ENCODE data around the gene STIM1.
"Not testable (repeated sequence)": the region's sequence is repeated elsewhere in the genome, so short reads cannot be mapped to it uniquely, and the experiment has no call there.

STIM1 gene

DNA sequence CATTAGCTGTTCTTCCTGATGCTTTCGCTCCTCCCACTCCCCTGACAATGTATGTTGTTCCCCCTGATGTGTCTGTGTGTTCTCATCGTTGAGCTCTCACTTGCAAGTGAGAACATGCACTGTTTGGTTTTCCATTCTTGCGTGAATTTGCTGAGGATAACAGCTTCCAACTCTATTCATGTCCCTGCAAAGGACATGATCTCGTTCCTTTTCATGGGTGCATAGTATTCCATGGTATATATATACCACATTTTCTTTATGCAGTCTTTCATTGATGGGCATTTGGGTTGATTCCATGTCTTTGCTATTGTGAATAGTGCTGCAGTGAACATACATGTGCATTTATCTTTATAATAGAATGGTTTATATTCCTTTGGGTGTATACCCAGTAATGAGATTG is 180.5 kb downstream of the STIM1 start:
- DNase-seq = no peak

DNA sequence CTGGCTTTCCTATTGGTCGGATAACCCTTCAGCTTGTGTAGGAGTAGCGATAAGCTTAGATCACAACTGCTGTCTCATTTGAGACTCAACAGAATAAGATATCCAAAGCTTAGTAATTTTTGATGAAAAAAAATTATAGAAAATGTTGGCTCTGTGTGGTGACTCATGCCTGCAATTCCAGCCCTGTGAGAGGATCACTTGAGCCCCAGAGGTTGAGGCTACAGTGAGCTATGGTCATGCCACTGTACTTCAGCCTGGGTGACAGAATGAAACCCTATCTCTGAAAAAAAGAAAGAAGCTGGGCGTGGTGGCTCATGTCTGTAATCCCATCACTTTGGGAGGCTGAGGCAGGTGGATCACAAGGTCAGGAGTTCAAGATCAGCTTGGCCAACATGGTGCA is 183.5 kb downstream of the STIM1 start:
- no peak for DNase-seq

DNA sequence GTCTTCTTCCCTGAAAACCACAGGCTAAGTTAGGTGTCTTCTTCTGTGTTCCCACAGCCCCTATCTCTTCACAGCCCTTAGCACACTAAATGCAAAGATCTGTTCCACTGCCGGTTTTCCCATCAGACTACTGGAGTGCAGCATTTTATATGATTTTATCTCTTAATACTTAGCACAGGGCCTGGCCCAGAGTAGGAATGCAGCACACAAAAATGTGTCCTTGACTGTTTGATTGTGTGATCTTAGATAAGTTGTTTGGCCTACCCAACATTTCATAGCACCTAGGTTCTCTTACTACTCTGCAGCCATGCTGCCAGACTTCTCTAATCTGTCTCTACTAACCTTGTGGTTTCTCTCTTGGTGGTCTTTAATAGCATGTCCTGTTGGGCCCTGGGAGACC is 185.0 kb downstream of the STIM1 start:
- no peak for DNase-seq

DNA sequence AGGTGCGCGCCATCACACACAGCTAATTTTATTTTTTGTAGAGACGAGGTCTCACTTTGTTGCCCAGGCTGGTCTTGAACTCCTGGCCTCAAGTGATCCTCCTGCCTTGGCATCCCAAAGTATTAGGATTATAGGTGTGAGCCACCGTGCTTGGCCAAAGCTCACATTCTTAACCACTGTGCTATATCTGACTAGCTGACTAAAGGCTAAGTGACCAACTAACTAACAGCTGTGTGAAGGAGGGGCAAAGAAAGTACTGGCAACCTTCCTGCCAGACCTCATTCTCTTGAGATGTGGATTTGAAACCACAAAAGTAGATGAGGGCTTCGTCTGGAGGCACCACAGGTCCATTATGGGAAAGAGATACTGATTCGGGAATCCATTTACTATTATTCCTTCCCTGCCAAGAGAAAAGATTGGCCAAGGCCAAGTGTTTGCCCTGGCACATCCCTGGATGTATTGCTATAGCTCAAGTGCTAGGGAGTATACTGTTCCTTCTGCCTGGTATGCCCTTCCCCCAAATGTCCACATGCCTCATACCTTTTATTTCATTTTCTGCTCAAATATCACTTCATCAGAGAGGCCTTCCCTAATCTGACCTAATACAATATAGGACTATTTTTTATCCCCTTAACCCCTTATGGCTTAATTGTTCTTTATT is 186.4 kb downstream of the STIM1 start:
- DNase-seq = no peak

DNA sequence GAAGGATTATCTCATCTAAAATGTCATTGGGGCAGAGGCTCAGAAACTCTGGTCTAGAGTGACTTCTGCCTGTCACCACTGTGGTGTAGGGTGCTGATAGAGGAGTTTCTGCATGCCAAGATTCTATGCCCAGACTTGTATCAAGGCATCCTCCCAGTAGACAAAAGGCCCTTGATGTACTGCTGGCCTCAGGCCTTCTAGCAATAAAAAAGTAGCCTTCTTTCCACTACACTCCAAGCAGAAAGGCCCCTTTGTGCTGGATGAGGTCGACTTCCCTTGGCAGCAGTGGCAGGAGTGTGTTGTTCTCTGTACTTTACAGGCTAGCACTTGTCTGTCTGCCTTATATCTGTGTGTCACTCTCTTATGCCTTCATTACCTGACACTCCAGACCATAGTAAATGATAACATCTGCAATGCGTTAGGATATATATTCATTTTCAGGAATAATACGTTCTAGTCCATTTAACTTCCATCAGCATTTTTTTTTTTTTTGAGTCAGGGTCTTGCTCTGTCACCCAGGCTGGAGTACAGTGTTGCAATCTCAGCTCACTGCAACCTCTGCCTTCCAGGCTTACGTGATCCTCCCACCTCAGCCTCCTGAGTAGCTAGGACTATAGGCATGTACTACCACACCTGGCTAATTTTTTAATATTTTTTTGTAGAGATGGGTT is 189.6 kb downstream of the STIM1 start:
- no peak for DNase-seq

DNA sequence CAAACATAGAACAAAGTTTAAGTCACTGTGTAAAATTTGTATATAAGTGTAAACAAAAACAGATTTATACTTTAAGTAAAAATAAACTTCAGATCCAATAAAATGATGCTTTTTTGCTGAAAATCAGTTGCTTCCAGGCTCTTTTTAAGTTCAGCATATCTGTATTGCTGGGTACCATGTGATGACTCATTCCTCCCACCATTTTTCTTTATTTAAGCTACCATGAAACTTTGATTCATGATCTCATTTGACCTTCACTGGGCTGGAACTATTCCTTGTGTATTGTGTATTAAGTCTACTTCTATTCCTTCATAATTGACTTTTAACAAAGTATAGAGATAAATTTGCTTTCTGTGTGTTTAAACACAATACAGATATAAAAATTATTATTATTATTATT is 192.9 kb downstream of the STIM1 start:
- DNase-seq = no peak

DNA sequence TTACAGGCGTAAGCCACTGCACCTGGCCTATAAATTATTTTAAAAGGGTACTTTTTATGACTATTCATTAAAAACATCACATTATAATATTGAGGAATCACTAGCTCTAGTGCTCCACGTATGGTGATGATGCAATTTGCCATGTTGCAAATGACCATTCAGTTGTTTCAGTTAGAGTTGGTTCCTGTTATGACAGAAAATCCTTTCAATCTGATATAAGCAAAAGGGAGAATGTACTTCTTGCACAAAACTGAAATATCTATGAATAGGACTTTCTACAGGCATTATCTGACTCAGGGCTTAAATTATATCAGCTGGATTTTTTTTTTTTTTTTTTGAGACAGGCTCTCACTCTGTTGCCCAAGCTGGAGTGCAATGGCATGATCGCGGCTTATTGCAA is 193.5 kb downstream of the STIM1 start:
- no peak for DNase-seq

DNA sequence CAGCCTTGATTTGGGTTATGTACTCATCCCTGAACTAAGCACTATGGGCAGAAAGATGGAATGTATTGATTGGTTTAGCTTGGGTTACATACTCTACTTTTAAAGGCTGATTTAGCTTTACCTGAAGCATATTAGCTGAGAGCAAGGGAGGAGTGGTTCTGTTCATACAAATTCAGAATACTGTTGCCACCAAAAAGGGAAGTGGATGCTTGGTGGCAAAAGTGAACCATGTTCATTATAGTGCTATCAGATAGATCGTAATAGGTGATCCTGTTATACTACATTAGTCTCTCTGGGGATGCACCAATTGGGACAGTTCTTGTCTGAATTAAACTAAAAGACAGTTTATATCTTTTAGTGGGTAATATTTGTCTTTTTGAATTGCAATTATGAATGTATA is 194.7 kb downstream of the STIM1 start:
- no peak for DNase-seq

DNA sequence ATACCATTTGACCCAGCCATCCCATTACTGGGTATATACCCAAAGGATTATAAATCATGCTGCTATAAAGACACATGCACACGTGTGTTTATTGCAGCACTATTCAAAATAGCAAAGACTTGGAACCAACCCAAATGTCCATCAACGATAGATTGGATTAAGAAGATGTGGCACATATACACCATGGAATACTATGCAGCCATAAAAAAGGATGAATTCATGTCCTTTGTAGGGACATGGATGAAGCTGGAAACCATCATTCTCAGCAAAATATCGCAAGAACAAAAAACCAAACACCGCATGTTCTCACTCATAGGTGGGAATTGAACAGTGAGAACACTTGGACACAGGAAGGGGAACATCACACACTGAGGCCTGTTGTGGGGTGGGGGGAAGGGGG is 197.7 kb downstream of the STIM1 start:
- DNase-seq = not testable (repeated sequence)

DNA sequence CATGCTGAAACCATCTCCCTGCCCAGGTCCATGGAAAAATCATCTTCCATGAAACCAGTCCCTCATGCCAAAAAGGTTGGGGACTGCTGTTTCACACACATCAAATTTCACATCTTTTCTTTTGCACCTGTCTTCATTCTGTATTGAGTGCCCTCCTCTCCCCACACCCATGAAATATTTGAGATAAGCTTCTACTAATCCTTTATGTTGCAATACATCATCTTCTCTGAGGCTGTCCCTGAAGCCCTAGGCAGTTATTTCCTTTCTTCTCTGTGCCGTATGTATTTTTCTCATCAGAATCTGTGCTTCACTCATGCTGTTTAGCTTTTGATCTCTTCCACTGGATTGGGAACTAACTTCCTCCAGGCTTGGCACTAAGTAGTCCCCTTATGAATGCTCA is 199.2 kb downstream of the STIM1 start:
- DNase-seq = no peak

DNA sequence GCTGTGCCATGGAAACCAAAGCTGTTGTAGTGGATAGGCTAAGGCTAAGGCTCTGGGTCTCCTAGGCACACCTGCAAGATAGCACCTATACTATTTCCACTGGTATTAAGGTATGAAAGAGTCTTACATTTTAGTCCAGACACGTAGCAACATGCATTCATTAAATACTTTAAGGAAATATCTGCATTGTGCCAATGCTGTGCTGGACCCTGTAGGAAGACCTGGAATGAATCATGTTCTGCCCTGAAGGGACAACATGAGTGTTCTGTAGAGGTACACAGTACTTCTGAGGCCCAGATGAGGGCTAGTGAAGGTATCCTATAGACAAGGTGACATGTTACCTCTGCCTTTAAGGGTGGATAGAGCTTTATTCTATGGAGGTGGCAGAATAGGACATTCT is 204.0 kb downstream of the STIM1 start:
- DNase-seq = no peak

DNA sequence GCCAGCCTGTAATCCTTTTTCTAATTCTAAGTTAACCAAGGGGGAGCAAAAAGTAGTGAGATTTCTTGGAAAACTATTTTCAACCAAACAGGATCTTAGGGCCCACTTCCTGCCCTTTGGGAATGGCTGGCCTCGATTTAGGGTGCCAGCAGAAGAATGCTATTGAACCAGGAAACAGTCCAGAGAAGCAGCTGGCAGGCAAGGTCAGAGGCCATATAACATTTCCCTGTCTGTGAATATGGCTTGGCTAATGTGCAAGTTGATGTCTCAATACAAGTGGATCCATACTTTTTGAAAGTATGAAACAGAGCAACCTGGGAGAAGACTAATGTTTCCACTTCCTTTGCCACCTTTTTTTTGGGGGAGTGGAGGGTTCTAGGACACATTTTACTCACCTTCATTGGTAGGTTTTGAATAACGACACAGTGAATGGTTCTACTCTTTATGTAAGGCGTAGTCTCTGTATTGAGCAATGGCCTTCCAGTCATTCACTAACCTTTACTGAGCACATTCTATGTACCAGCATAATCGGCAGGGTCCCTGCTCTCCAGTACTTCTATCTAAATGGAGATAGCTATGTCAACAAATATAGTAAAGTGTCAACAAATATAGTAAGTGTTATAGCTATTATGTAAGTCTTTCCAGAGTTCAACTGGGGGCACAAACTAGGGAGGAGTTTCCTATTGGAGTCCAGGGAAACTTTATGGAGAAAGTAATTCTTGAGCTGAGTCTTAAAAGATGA is 204.9 kb downstream of the STIM1 start:
- DNase-seq = no peak

DNA sequence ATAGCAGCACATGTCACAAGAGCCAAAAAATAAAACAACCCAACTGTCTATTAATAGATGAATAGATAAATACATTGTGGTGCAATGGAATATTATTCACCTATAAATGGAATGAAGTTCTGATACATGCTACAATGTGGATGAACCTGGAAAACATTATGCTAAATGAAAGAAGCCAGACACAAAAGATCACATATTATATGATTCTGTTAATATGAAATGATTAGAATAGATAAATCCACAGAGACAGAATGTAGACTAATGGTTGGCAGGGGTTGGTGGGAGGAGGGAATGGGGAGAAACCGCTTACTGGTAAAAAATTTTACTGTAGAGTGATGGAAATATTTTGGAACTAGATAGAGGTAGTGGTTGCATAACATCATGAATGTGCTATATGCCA is 206.2 kb downstream of the STIM1 start:
- DNase-seq = no peak

DNA sequence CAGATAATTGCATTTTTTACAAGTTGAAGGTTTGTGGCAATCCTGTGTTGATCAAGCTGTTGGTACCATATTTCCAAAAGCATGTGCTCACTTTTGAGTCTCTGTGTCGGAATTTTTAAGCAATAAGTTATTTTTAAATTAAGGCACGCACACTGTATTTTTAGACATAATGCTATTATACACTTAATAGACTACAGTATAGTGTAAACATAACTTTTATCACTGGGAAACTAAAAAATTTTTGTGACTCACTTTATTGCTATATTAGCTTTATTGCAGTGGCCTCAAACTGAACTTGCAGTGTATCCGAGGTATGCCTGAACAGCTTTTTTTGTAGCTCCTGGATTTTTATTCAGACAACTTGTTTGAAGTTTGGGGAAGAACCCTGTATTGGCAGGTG is 207.9 kb downstream of the STIM1 start:
- no peak for DNase-seq

DNA sequence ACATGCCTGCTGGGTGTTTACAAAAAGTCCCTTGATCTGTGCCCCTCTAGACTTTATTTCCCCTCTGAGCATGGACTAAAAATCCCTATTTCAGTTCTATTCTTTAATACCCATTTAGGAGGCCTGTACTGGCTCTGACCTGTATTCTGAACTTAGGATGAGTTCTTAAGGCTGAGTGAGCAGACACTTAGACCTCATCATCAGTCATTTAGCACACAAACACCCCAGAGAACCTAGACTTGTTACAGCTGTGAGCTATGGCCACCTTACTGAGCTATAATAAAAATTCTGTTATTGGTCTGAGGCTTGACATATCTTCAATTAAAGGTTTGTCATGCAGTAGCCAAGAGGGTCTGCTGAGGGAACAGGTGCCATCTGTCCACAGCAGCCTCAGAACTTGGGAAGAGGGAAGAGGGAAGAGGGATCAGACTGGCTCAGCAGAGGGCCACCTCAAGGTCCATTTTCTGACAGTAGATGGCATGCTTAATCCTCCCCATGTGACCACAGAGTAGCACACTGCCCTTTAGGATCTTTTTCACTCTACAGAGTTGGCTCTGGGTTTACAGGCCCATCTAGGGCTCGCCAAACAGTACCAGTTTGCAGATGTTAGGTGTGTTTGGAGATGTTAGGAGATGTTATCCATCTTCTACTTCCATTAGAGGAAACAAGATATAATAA is 209.0 kb downstream of the STIM1 start:
- DNase-seq = no peak

DNA sequence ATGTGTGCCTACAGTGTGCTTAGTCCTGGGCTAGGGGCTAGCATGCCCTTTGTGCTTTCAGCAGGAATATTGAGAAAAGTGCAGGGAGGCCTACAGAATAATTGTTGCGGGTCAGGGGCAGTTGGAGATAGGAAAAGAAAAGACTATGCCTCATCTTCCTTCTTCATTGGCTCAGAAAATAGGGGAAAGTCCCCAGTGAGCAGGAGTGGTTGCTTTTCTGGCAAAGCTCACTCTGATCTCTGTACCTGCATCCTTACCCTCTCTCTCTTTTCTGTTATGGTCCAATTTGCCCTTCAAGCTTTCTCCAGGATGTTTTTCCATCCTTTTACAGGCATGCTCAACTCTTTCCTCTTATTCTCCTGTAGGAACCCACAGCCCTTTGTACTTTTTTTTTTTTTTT is 209.6 kb downstream of the STIM1 start:
- no peak for DNase-seq

DNA sequence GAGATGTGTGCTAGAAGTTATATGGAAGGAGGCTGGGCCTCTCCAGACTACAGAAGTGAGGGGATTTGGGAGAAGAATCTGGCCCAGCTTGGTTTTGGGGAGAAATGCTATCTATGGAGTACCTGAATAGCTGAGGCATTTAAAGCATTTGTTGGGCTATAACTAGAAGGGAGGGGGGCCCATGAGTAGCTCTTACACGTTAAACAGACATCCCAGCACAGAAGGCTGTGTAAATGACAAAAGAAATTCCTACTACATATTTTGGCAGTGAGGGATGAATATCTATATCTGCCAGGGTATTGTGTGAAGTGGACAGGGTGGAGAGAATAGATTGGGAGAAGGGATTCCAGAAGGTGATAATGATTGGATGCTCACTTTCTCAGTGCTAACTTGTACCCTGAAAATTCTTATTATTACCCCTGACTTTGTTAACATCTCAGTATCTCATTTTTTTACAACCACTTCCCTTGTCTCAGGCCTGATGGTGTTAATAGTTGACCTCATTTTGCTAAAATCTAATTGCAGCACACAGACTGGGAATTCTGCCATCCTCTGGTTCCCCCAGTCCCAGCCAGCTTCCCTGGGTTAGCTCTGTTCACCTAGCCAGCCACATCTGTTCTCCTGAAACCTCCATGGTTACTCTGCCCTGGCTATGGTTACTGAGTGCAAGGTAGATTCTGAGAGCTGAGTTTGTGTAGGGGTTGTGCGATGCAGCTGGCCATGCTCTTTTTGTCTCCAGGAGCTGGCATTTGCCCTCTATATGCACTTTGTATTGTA is 210.3 kb downstream of the STIM1 start:
- no peak for DNase-seq

DNA sequence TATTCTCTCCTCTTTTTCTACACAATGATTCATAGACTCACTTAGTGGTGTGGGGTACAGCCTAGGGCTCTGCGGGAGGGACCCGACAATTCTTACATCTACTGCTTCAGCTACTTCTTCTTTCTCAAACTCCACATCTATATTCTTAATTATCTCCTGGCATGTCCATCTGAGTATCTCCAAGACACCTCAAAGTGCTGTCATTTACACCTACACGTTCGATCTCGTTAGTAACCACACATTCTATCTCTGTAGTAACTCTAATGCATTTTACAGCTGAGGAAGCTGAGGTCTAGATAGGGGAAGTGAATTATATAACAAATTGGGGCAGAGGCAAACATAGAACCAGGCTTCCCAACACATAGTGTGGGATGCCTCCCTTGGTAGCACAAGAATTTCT is 211.4 kb downstream of the STIM1 start:
- DNase-seq = no peak

DNA sequence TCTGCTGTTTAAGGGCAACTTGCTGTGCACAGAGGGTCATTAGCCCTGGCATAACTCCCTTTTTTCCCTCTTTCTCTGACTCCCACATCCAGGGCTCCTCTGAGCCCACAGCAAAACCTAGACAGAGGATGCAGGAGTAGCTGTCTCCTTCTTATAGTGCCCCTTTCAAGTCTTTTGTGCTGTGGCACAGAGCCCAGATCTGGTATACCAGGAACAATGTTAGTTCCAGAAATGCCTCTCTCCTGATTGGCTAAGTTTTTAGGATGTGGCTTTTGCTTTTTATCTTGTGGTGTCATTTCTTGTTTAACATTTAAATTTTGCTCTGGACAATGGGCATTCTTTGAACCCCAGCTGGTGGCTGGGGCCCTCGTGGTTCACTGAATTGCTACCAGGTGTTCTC is 213.5 kb downstream of the STIM1 start:
- no peak for DNase-seq

DNA sequence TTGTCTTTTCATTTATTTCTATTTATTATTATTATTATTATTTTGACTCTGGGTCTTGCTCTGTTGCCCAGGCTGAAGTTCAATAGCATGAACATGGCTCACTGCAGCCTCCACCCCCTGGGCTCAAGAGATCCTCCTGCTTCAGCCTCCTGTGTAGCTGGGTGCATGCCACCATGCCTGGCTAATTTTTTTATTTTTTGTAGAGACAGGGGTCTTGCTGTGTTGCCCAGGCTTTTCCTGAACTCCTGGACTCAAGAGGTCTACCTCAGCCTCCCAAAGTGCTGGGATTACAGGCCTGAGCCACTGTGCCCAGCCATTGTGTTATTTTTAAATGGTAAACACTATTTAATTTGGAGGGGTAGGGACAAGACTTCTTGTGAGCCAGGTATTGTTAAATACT is 215.9 kb downstream of the STIM1 start:
- DNase-seq = no peak

DNA sequence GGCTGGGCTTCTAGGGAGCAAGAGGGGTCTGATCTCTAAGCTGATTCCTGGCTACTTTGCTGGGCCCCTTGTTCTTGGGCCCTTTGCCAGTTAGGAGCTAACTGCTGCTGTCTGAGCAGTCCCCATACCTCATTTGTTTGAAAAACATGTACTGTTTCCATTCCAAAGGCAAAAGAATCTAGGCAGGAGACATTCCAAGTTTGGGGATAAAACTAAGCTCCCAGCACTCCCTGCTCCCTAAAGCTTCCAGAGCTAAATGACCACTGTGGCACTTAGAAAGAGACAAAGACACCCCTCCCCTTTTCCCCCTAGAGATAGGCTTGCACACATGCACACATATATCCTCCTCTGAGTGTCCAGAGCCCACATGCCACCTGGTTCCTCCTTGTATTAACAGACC is 216.4 kb downstream of the STIM1 start:
- DNase-seq = no peak

DNA sequence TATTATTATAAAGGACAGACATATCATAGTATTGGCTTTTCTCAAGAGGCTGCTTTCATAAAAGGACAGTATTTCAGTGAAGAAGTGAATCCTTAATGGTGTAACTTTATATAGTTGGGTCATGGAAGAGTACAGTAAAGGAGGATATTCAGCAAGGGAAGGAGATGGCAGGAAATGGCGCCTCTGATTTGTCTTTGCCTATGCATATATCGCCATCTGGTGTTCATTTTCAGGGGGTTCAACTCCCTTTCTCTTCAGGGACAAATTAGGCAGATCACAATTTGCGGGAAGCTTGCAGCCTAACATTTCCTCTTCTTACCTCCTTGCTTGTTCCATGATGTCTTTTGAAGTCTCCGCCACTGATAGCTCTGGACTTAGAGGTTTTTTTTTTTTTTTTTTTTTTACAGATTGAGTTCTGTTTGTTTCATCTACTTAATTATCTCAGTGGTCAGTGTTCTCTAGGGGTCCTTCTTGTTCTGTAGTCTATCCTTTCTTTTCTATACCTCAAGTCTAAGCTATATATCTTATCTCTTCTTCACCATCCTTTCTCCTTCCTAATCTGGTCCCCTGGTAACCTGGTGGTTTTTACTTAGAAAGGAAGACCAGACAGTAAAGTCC is 217.3 kb downstream of the STIM1 start:
- no peak for DNase-seq
